Kidney tubule cell (primary cell): ENCODE measurements around the gene CHI3L1.

Source experiments
- DNase-seq: peaks from one replicate; pipeline ENCODE4 v3.0.0-alpha.2; 2018; ENCODE audit warnings: low spot score

The CHI3L1 gene

GRCh38 chr1:203204756-203205155, 18.3 kb upstream of the CHI3L1 start:
- DNase-seq, result no peak

GRCh38 chr1:203202431-203203245, 16.1 kb upstream of the CHI3L1 start:
- no peak for DNase-seq

GRCh38 chr1:203201516-203202205, 15.2 kb upstream of the CHI3L1 start:
- DNase-seq, result no peak

GRCh38 chr1:203200916-203201315, 14.4 kb upstream of the CHI3L1 start:
- DNase-seq, result no peak

- DNase-seq, result no peak
Measured at GRCh38 chr1:203199816-203200571, 13.5 kb upstream of the CHI3L1 start.

- DNase-seq, result no peak
Measured at GRCh38 chr1:203199481-203199815, 12.9 kb upstream of the CHI3L1 start.

GRCh38 chr1:203199002-203199401, 12.5 kb upstream of the CHI3L1 start:
- DNase-seq, result no peak

- peak; percentile 74 for DNase-seq
Measured at GRCh38 chr1:203197625-203198024, 11.1 kb upstream of the CHI3L1 start.

- DNase-seq, result no peak
Measured at GRCh38 chr1:203196371-203196770, 9.9 kb upstream of the CHI3L1 start.

GRCh38 chr1:203190949-203191348, 4.4 kb upstream of the CHI3L1 start:
- no peak for DNase-seq

- DNase-seq, result no peak
Measured at GRCh38 chr1:203189951-203190352, 3.4 kb upstream of the CHI3L1 start.

GRCh38 chr1:203188686-203189232, 2.3 kb upstream of the CHI3L1 start:
- DNase-seq, result no peak

- no peak for DNase-seq
Measured at GRCh38 chr1:203187689-203188264, 1.3 kb upstream of the CHI3L1 start.

GRCh38 chr1:203187304-203187685, 791 bp upstream of the CHI3L1 start:
- no peak for DNase-seq

GRCh38 chr1:203186091-203186445, 436 bp downstream of the CHI3L1 start:
- DNase-seq, result no peak

GRCh38 chr1:203185585-203185984, 919 bp downstream of the CHI3L1 start:
- no peak for DNase-seq

- no peak for DNase-seq
Measured at GRCh38 chr1:203185061-203185461, 1.4 kb downstream of the CHI3L1 start.

- no peak for DNase-seq
Measured at GRCh38 chr1:203184467-203184866, 2.0 kb downstream of the CHI3L1 start.

- DNase-seq, result no peak
Measured at GRCh38 chr1:203183828-203184227, 2.7 kb downstream of the CHI3L1 start.

- DNase-seq, result no peak
Measured at GRCh38 chr1:203182387-203182953, 4.0 kb downstream of the CHI3L1 start.

- DNase-seq, result no peak
Measured at GRCh38 chr1:203181586-203182386, 4.7 kb downstream of the CHI3L1 start.
